Esophagus (tissue), 2 donors: ENCODE results near the gene EXO1. TPM values are rescaled to one million over a fixed set of nuclear protein-coding genes. Genes with fewer than 3 reads are reported as not detected.
"Not testable (repeated sequence)": the region's sequence is repeated elsewhere in the genome, so short reads cannot be mapped to it uniquely, and the experiment has no call there.

Experiments used
- H3K27ac ChIP-seq, 2 donors: one replicate each; pipeline ENCODE4 v1.5.1; 2013; ENCODE audit warnings: low read depth in 2 of 2, mild to moderate bottlenecking in 2 of 2, inconsistent platforms in 1 of 2, low read length in 1 of 2, moderate library complexity in 1 of 2
- H3K27me3 ChIP-seq, 2 donors: one replicate each; pipeline ENCODE4 v1.6.1; 2013; ENCODE audit warnings: low read length in 2 of 2, control low read depth in 1 of 2, mild to moderate bottlenecking in 1 of 2; ENCODE audit not compliant: insufficient read depth in 2 of 2, control insufficient read depth in 1 of 2
- H3K36me3 ChIP-seq, 2 donors: one replicate each; pipeline ENCODE4 v1.6.1; 2013; ENCODE audit warnings: low read length in 1 of 2; ENCODE audit not compliant: control insufficient read depth in 2 of 2, insufficient read depth in 2 of 2
- H3K4me1 ChIP-seq, 2 donors: one replicate each; pipeline ENCODE4 v1.6.1; 2013; ENCODE audit warnings: low read length in 1 of 2; ENCODE audit not compliant: control insufficient read depth in 2 of 2, insufficient read depth in 2 of 2
- H3K4me3 ChIP-seq, 2 donors: one replicate each; pipeline ENCODE4 v1.5.1; 2013; ENCODE audit warnings: low read length in 2 of 2, mild to moderate bottlenecking in 2 of 2, low read depth in 1 of 2, moderate library complexity in 1 of 2
- H3K9me3 ChIP-seq, 2 donors: one replicate each; pipeline ENCODE4 v1.6.1; 2013; ENCODE audit warnings: mild to moderate bottlenecking in 2 of 2, low read depth in 1 of 2, low read length in 1 of 2, moderate library complexity in 1 of 2; ENCODE audit not compliant: control insufficient read depth in 2 of 2, insufficient read depth in 1 of 2
- WGBS, 2 donors: extraction: QIAGEN DNeasy Blood & Tissue Kit; methylation state at CpG; one replicate each; pipeline ENCODE4 v1.1.7; 2013; 5-methylcytosine and 5-hydroxymethylcytosine counted together
- polyA plus RNA-seq, 2 donors: library from polyadenylated mRNA; stranded (reverse); fragments of 200-250 nt; gene quantifications; one replicate each; pipeline ENCODE4 v1.2.3, GENCODE V29; 2013
- donor health status: healthy with polysubstance abuse.
- donor health status: Bipolar disorder and iron deficiency.

Gene EXO1
- polyA plus RNA-seq, 2 donors = 1.2 to 2.7 TPM

DNA sequence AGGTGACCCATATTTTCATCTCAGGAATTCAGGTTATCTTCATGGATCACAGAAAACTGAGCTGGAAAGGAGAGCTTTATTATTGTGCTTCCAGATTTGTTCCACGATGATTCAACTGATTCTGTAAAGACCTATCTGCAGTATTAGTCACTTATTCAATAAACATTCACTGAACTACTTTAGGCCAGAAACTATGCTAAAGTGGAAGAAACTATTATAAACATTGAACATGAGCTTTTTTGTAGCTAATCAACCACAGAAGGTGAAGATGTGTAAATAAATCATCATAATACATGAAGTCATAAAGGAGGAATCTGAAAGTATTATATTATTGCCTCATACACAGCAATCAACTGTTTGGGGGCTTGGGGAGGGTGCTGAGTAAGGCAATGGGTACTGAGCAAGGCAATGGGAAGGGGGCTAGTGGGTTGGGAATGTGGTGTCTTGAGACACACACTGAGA lies 30.6 kb upstream of the EXO1 start:
- Histone ChIP-seq H3K4me3 (no peak overlapping the region), H3K27ac (no peak overlapping the region), H3K27me3 (no peaks in the 10 kb centered on the region), H3K36me3 (no peaks in the 10 kb centered on the region), H3K9me3 (no peaks in the 10 kb centered on the region), H3K4me1 (no peaks in the 10 kb centered on the region)
- 44 to 72% methylated on average over 1 of the region's 1 CpG for WGBS, 2 donors

- WGBS, 2 donors = 51 to 64% methylated on average over 3 of the region's 3 CpGs
These were observed 29.9 kb upstream of the EXO1 start for GRCh38 chr1:241817956-241818612.

DNA sequence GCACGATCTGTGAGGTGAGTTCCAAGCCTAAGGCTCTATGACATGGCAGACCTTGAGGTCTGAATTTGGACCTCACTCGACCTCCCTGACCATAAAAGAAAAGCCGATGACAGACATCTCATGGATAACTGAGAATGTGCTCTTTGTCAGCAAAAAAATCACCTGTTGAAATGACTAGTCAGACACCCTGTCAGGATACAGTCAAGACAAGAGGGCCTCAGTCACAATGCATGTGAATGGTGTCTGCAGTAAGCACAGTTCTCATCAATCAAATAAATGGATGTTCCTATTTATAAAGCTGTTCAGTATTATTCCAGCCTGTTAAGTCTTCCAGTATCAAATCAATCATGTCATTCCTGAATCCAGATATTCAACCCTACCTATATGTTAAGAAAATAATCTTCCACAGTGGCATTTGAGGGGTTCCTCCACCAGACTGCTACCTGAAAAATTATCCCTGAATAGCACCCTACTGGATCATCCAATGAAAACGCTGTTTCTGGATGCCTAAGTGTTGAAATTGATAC lies 28.6 kb upstream of the EXO1 start:
- Histone ChIP-seq H3K9me3 (no peaks in the 10 kb centered on the region), H3K36me3 (no peaks in the 10 kb centered on the region), H3K4me3 (no peak overlapping the region), H3K27me3 (no peaks in the 10 kb centered on the region), H3K27ac (no peak overlapping the region), H3K4me1 (no peaks in the 10 kb centered on the region)
- WGBS, 2 donors = 80% methylated on average over 4 of the region's 4 CpGs

More at GRCh38 chr1:241817956-241818612, 29.9 kb upstream of the EXO1 start:
- Histone ChIP-seq H3K27ac (no peak overlapping the region), H3K27me3 (no peaks in the 10 kb centered on the region), H3K4me3 (no peak overlapping the region), H3K4me1 (no peaks in the 10 kb centered on the region), H3K9me3 (no peaks in the 10 kb centered on the region), H3K36me3 (no peaks in the 10 kb centered on the region)

DNA sequence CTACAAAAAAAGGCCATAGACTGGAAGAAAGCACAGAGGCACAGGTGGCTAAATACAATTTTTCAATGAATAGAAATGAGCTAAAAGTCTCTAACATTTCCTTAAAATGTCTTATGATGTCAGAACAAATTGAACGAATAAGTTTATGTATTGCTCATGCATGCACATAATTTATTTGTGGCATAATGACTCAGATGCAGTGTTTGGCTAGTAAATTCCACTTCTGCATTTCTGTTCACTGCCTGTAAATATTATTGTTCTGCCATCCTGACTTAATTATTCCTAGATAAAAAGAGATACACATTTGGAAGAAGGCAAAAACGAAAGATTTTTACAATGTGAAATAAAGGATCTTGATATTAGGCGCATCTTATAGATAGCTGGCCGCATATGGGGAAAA lies 26.6 kb upstream of the EXO1 start:
- Histone ChIP-seq H3K27ac (no peak overlapping the region), H3K4me1 (no peaks in the 10 kb centered on the region), H3K27me3 (no peaks in the 10 kb centered on the region), H3K9me3 (no peaks in the 10 kb centered on the region), H3K36me3 (no peaks in the 10 kb centered on the region), H3K4me3 (no peak overlapping the region)
- WGBS, 2 donors = 81 to 83% methylated on average over 4 of the region's 4 CpGs

- no peaks in the 10 kb centered on the region for H3K4me1 ChIP-seq
- no peaks in the 10 kb centered on the region for H3K9me3 ChIP-seq
- no peak overlapping the region for H3K27ac ChIP-seq
- H3K27me3 ChIP-seq = no peaks in the 10 kb centered on the region
- H3K4me3 ChIP-seq = no peak overlapping the region
- no peaks in the 10 kb centered on the region for H3K36me3 ChIP-seq
These were observed 25.2 kb upstream of the EXO1 start for GRCh38 chr1:241822846-241823245.

GRCh38 chr1:241823925-241824324 lies 24.1 kb upstream of the EXO1 start:
- WGBS, 2 donors = 78 to 89% methylated on average over 1 of the region's 1 CpG
- no peaks in the 10 kb centered on the region for H3K36me3 ChIP-seq
- H3K4me3 ChIP-seq = no peak overlapping the region
- no peaks in the 10 kb centered on the region for H3K9me3 ChIP-seq
- H3K27me3 ChIP-seq = no peaks in the 10 kb centered on the region
- no peak overlapping the region for H3K27ac ChIP-seq
- peaks cover 0 to 2% of the 10 kb centered on the region in 2 donors for H3K4me1 ChIP-seq

DNA sequence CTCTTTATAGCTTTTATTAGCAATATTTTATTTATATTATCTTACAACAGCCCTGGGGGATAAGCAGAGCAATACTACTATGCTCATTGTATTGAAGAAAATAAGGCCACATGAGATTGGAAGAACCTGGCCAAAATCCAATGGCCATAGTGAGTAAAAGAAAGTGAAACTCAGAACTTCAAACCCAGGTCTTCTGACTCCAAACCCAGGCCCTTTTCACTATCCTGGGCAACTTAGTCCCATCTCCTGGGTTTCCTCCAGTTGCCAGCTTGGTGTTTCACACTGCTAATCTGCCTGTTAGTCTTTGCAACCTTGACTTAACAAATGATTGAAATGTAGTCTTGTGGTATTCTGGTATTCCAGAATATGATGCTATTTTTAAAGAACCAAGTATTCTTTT lies 22.4 kb upstream of the EXO1 start:
- no peaks in the 10 kb centered on the region for H3K36me3 ChIP-seq
- peaks cover 0 to 2% of the 10 kb centered on the region in 2 donors for H3K4me1 ChIP-seq
- no peaks in the 10 kb centered on the region for H3K27me3 ChIP-seq
- H3K27ac ChIP-seq = no peak overlapping the region
- no peaks in the 10 kb centered on the region for H3K9me3 ChIP-seq
- H3K4me3 ChIP-seq = no peak overlapping the region

GRCh38 chr1:241826613-241827012 lies 21.4 kb upstream of the EXO1 start:
- 91% methylated on average over 9 of the region's 9 CpGs for WGBS, 2 donors
- H3K9me3 ChIP-seq, H3K27me3 ChIP-seq, H3K36me3 ChIP-seq, H3K4me3 ChIP-seq, H3K4me1 ChIP-seq, H3K27ac ChIP-seq: not testable (repeated sequence)

DNA sequence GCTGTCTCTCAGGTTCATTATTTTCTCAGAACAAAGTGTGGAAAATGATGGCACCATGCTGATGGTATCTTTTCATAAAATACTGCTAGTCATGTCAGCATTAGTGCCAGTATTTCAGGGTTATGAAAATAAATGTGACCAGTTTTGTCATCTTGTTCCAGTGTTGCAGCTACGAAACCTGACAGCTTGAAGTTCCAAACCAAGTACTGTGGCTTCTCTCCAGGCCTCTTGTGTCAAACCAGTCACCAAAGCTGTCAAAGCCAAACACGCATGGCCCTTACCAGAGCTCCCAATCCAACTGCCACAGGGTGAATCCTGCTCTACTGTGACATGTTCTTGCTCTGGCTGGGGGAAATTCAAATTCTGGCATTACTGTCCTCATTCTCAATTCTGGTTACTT lies 20.7 kb upstream of the EXO1 start:
- no peak overlapping the region for H3K27ac ChIP-seq
- no peak overlapping the region for H3K4me3 ChIP-seq
- WGBS, 2 donors = 84 to 88% methylated on average over 2 of the region's 2 CpGs
- no peaks in the 10 kb centered on the region for H3K36me3 ChIP-seq
- H3K27me3 ChIP-seq = no peaks in the 10 kb centered on the region
- peaks cover 0 to 2% of the 10 kb centered on the region in 2 donors for H3K4me1 ChIP-seq
- H3K9me3 ChIP-seq = no peaks in the 10 kb centered on the region

- Histone ChIP-seq H3K27me3 (no peaks in the 10 kb centered on the region), H3K4me1 (peaks cover 0 to 2% of the 10 kb centered on the region in 2 donors), H3K9me3 (no peaks in the 10 kb centered on the region), H3K4me3 (no peak overlapping the region), H3K27ac (no peak overlapping the region), H3K36me3 (no peaks in the 10 kb centered on the region)
- 50 to 53% methylated on average over 3 of the region's 3 CpGs for WGBS, 2 donors
These were observed 19.5 kb upstream of the EXO1 start for GRCh38 chr1:241828463-241829021.
